ENCODE data around the gene ARGLU1.

Gene ARGLU1

GRCh38 chr13:106560821-106561220 lies 7.1 kb downstream of the ARGLU1 start:
- TF ChIP-seq ZFX (IDR thresholded peaks at IDR 0.05; ENCODE audit: borderline replicate concordance) = no peak
- no peak for TF ChIP-seq CTCF (IDR thresholded peaks at IDR 0.05)
- no peak overlapping the region for H3K27ac ChIP-seq

- no peak for TF ChIP-seq CTCF (IDR thresholded peaks at IDR 0.05)
- TF ChIP-seq ZFX (IDR thresholded peaks at IDR 0.05; ENCODE audit: borderline replicate concordance) = no peak
Observed at GRCh38 chr13:106558527-106558926, 9.4 kb downstream of the ARGLU1 start.

GRCh38 chr13:106555631-106556328 lies 12.2 kb downstream of the ARGLU1 start:
- H3K27ac ChIP-seq = no peak overlapping the region
- TF ChIP-seq CTCF (IDR thresholded peaks at IDR 0.05) (no peak), ZFX (IDR thresholded peaks at IDR 0.05; ENCODE audit: borderline replicate concordance) (no peak)

More at GRCh38 chr13:106558527-106558926, 9.4 kb downstream of the ARGLU1 start:
- no peak overlapping the region for H3K27ac ChIP-seq

GRCh38 chr13:106551751-106552150 lies 16.2 kb downstream of the ARGLU1 start:
- H3K27ac ChIP-seq = no peak overlapping the region
- TF ChIP-seq ZFX (IDR thresholded peaks at IDR 0.05; ENCODE audit: borderline replicate concordance) = no peak
- no peak for TF ChIP-seq CTCF (IDR thresholded peaks at IDR 0.05)

GRCh38 chr13:106551350-106551749 lies 16.6 kb downstream of the ARGLU1 start:
- H3K27ac ChIP-seq = no peak overlapping the region

DNA sequence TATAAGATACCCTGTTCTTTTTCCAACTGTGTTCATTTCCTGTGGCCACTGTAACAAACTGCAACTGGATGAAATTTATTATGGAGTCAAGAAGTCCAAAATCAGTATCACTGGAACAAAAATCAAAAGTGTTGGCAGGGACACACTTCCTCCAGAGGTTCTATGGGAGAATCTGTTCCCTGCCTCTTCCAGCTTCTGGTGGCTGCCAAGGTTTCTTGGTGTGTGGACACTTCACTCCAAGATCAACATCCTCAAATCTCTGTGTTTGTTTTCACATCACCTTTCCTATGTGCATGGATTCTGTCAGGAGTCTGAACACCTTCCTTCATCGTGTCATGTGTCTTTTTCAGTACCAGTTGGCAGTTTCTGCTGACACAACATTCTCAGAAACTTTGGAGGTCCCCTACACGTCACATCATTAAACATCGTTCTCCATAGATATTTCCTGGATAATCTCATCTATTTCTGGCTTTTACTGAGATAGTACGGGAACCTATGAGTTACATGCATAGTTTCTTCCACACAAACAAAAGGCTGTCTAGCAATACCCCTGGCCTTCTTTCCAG lies 17.3 kb downstream of the ARGLU1 start:
- no peak for TF ChIP-seq ZFX (IDR thresholded peaks at IDR 0.05; ENCODE audit: borderline replicate concordance)
- no peak for TF ChIP-seq CTCF (IDR thresholded peaks at IDR 0.05)
- H3K27ac ChIP-seq = no peak overlapping the region

More at GRCh38 chr13:106551350-106551749, 16.6 kb downstream of the ARGLU1 start:
- TF ChIP-seq CTCF (IDR thresholded peaks at IDR 0.05) (no peak), ZFX (IDR thresholded peaks at IDR 0.05; ENCODE audit: borderline replicate concordance) (no peak)

- TF ChIP-seq ZFX (IDR thresholded peaks at IDR 0.05; ENCODE audit: borderline replicate concordance) (no peak), CTCF (IDR thresholded peaks at IDR 0.05) (no peak)
- no peak overlapping the region for H3K27ac ChIP-seq
Observed at GRCh38 chr13:106548064-106548696, 19.8 kb downstream of the ARGLU1 start.

Data from 22Rv1 (cell line).